ENCODE measurements around the gene PSMD1. TPM values are rescaled to one million over a fixed set of nuclear protein-coding genes. Genes with fewer than 3 reads are reported as not detected.

PSMD1 gene
- total RNA-seq, 1 donor from 2014 or later: 99.9 TPM

DNA sequence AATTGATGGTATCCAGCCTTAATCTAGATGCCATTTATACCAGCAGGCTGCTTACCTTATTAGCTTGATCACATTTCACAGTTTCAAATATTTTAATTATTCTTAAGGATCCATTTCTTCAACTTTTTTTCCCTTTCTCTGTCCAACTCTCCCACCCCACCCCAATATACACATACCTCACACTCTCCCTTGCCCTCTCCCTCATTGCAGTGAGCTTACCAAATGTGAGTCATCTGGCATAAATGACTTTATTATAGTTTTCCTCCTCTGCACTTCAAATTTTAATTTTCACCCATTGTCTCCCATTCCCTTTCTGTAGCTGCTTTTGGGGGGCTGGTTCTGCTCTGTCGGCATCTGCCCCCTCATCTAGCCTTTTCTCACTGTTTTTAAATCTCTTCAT is 55.3 kb downstream of the PSMD1 start:
- Mint-ChIP-seq H3K4me3 (no peak overlapping the region), H3K9me3 (no peaks in the 10 kb centered on the region), H3K36me3 (ENCODE audit: low read depth) (peaks cover 60% of the 10 kb centered on the region), H3K4me1 (no peaks in the 10 kb centered on the region), H3K27me3 (no peaks in the 10 kb centered on the region), H3K27ac (no peak overlapping the region)
- ATAC-seq (ENCODE audit: low read depth): no peak
- TF ChIP-seq, protein P1, sequence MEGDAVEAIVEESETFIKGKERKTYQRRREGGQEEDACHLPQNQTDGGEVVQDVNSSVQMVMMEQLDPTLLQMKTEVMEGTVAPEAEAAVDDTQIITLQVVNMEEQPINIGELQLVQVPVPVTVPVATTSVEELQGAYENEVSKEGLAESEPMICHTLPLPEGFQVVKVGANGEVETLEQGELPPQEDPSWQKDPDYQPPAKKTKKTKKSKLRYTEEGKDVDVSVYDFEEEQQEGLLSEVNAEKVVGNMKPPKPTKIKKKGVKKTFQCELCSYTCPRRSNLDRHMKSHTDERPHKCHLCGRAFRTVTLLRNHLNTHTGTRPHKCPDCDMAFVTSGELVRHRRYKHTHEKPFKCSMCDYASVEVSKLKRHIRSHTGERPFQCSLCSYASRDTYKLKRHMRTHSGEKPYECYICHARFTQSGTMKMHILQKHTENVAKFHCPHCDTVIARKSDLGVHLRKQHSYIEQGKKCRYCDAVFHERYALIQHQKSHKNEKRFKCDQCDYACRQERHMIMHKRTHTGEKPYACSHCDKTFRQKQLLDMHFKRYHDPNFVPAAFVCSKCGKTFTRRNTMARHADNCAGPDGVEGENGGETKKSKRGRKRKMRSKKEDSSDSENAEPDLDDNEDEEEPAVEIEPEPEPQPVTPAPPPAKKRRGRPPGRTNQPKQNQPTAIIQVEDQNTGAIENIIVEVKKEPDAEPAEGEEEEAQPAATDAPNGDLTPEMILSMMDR (IDR thresholded peaks at IDR 0.05): no peak
- intact Hi-C loops (cut with micrococcal nuclease): no loop called here
- DNase-seq: no peak
- ChIA-PET POLR2A (no interaction called here), CTCF (no interaction called here)

DNA sequence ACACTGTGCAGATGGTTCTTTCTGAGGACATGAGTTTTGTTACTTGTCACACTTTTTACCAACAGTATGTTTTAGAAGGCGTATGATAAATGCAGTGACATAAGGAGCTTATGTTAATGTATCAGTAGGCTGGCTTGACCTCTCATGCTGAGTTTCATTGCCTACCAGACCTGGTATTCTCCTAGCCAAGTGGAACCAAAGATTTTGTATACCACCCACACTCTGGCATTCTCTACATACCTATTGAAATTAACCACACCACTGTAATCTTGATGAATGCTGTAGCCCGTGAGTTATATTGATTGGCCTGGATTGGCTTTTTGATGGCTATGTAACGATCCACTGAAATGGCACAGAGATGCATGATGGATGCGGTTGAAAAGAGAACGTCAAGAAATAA is 56.8 kb downstream of the PSMD1 start:
- Mint-ChIP-seq H3K4me1 (peaks cover 2% of the 10 kb centered on the region), H3K27ac (no peak overlapping the region), H3K36me3 (ENCODE audit: low read depth) (peaks cover 53% of the 10 kb centered on the region), H3K4me3 (no peak overlapping the region), H3K9me3 (no peaks in the 10 kb centered on the region), H3K27me3 (no peaks in the 10 kb centered on the region)
- CTCF ChIA-PET: no interaction called here
- no peak for ATAC-seq (ENCODE audit: low read depth)
- no peak for DNase-seq
- intact Hi-C loops (cut with micrococcal nuclease): no loop called here
- TF ChIP-seq, protein P1 (IDR thresholded peaks at IDR 0.05): no peak
- POLR2A ChIA-PET: no interaction called here

DNA sequence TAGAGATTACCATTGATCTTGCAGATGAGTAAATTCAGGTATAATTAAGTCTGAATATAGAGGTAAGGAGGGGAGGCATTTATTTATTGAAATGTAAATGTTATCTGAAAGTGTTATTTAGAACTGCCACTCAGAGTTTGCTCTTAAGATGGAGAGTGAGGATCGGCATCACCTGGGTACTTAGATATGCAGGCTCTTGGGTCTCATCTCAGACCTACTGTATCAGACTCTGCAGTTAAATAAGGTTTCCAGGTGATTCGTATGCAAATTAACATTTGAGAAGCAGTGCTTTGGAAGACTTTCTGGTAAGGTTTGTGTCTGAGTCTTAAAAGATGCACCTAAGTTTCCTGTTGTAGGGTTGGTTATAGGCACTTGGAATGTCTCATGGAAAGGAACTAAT is 59.0 kb downstream of the PSMD1 start:
- H3K27ac Mint-ChIP-seq: no peak overlapping the region
- intact Hi-C loops (cut with micrococcal nuclease): no loop called here
- CTCF ChIA-PET: no interaction called here
- no peaks in the 10 kb centered on the region for H3K27me3 Mint-ChIP-seq
- DNase-seq: no peak
- no peak for ATAC-seq (ENCODE audit: low read depth)
- H3K36me3 Mint-ChIP-seq (ENCODE audit: low read depth): peaks cover 40% of the 10 kb centered on the region
- TF ChIP-seq, protein P1 (IDR thresholded peaks at IDR 0.05): no peak
- POLR2A ChIA-PET: no interaction called here
- H3K4me1 Mint-ChIP-seq: peaks cover 2% of the 10 kb centered on the region
- no peak overlapping the region for H3K4me3 Mint-ChIP-seq
- H3K9me3 Mint-ChIP-seq: no peaks in the 10 kb centered on the region

DNA sequence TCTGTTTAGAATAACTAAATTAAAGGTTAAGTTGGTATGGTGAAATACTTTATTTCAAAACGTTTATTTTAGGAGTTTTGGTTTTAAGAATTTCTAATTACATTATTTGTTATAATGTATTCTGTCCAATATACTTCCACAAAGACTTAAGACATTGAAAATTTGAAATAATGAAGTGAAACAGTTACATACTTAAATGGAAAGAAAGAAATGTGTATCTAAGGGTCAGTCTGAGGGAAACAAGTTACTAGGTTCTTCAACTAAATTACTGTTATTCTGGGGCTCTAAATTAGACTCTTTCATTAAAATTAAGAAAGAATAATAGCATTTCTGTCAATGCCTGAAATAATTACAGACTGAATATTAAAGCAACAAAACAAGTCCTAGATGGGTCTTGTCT is 60.5 kb downstream of the PSMD1 start:
- CTCF ChIA-PET: no interaction called here
- Mint-ChIP-seq H3K27ac (no peak overlapping the region), H3K27me3 (no peaks in the 10 kb centered on the region), H3K36me3 (ENCODE audit: low read depth) (peaks cover 29% of the 10 kb centered on the region), H3K4me3 (no peak overlapping the region), H3K4me1 (peaks cover 2% of the 10 kb centered on the region), H3K9me3 (no peaks in the 10 kb centered on the region)
- intact Hi-C loops (cut with micrococcal nuclease): no loop called here
- TF ChIP-seq, protein P1 (IDR thresholded peaks at IDR 0.05): no peak
- no peak for ATAC-seq (ENCODE audit: low read depth)
- DNase-seq: no peak
- POLR2A ChIA-PET: no interaction called here

DNA sequence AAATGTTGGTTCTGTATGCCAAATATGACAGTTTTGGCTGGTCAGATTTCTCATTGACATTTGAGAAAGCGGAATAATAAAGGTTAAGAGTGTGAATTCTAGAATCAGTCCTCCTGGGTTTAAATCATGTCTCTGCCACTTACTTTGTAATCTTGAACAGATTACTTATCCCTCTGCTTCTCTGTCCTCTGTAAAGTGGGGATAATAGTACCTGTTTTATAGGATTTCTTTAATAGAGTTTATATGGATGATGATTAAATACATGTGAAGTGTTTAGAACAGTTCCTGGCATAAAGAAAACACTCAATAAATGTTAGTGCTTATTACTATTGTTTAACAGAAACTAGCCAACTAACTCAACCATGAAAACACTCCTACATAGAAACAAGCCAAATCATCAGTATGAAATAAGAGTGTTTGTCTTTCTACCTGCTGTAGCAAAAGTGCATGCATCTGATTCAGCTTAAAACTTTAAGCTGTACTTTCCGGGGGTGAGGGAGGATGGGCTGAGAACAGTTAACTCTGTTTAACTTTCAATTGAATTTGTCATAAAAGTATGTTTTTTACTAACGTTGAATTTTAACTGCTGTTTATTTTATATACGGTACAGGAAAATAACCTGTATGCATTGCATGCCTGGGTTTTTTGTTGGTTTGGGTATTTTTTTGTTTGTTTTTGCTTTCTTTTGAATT is 61.4 kb downstream of the PSMD1 start:
- H3K27me3 Mint-ChIP-seq: no peaks in the 10 kb centered on the region
- no peak for DNase-seq
- CTCF ChIA-PET: no interaction called here
- TF ChIP-seq, protein P1 (IDR thresholded peaks at IDR 0.05): no peak
- no peak overlapping the region for H3K27ac Mint-ChIP-seq
- no peaks in the 10 kb centered on the region for H3K9me3 Mint-ChIP-seq
- no peak for ATAC-seq (ENCODE audit: low read depth)
- H3K36me3 Mint-ChIP-seq (ENCODE audit: low read depth): peaks cover 20% of the 10 kb centered on the region
- peaks cover 2% of the 10 kb centered on the region for H3K4me1 Mint-ChIP-seq
- POLR2A ChIA-PET: no interaction called here
- no peak overlapping the region for H3K4me3 Mint-ChIP-seq
- intact Hi-C loops (cut with micrococcal nuclease): no loop called here
